ENCODE data around the gene PDE12. TPM values are rescaled to one million over a fixed set of nuclear protein-coding genes. Genes with fewer than 3 reads are reported as not detected.
A peak's percentile ranks its signal among the peaks of the same experiment; 100 is the strongest.

The PDE12 gene
- total RNA-seq, 2 experiments from 2014 or later, result 30.8 to 31.0 TPM

DNA sequence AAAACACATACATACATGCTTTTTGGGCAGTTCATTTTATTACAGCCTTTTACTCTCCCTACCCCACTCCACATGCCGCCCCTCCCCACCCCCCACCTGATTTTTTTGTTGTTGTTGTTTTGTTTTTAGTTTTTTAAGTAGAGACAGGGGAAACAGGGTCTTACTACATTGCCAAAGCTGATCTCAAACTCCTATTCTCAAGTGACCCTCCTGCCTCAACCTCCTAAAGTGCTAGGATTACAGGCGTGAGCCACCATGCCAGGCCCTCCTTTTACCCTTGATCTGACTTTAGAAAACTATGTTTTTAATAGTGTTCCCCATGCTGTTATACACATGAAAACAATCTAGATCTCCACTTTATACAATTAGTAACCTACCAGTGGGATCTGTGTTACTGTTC lies 14.8 kb downstream of the PDE12 start:
- peaks cover 26% of the 10 kb centered on the region for H3K36me3 Mint-ChIP-seq
- H3K4me3 Mint-ChIP-seq, result no peak overlapping the region
- no peak for DNase-seq
- peaks cover 10% of the 10 kb centered on the region for H3K4me1 Mint-ChIP-seq
- H3K27ac Mint-ChIP-seq, result no peak overlapping the region
- no peaks in the 10 kb centered on the region for H3K9me3 Mint-ChIP-seq
- no peaks in the 10 kb centered on the region for H3K27me3 Mint-ChIP-seq

DNA sequence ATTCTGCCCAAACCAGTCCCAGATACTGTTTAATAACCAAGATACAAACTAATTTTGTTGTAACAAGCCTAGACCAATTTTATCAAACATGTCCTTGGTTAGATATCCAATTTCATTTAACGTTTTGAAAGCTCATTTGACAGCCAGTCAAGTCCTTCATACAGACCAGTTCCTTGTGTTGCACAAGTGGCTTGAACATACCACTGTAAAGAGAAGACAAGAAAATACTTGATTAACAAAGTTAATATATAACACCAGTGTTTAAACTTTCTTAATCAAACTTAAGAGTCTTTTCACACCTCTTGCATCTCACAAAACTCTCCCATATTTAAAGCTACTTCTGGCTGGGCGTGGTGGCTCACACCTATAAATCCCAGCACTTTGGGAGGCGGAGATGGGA lies 16.0 kb downstream of the PDE12 start:
- Mint-ChIP-seq H3K27me3 (no peaks in the 10 kb centered on the region), H3K36me3 (peaks cover 28% of the 10 kb centered on the region), H3K9me3 (no peaks in the 10 kb centered on the region), H3K4me3 (no peak overlapping the region), H3K4me1 (peaks cover 18% of the 10 kb centered on the region), H3K27ac (no peak overlapping the region)
- no peak for DNase-seq

DNA sequence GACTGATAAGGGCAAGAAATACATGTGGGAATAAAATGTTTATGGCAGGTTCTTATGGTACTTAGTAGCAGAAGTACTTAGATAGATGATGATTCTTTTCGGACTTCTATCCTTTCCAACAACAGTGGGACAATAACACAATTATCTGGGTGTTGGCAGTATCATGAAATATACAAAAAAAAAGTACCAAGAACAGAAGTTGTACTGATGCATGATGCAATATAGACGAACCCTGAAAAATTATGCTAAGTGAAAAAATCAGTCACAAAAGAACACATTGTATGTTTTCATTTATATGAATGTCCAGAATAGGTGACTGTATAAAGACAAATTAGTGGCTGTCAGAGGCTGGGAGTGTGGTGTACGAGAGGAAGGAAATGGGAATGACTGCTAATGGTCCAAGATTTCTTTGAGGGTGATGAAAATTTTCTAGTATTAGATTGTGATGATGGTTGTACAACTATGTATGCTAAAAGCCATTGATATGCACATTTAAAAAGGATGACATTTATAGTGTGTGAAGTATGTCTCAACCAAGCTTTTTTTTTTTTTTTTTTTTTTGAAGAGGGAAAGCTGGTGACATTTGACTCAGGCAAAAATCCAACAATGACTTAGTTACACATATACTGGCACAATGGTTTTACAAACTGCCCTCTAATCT lies 20.0 kb downstream of the PDE12 start:
- Mint-ChIP-seq H3K27ac (peak overlapping the region; percentile 11), H3K36me3 (peaks cover 40% of the 10 kb centered on the region), H3K27me3 (no peaks in the 10 kb centered on the region), H3K9me3 (no peaks in the 10 kb centered on the region), H3K4me1 (peaks cover 16% of the 10 kb centered on the region), H3K4me3 (no peak overlapping the region)
- DNase-seq, result no peak

DNA sequence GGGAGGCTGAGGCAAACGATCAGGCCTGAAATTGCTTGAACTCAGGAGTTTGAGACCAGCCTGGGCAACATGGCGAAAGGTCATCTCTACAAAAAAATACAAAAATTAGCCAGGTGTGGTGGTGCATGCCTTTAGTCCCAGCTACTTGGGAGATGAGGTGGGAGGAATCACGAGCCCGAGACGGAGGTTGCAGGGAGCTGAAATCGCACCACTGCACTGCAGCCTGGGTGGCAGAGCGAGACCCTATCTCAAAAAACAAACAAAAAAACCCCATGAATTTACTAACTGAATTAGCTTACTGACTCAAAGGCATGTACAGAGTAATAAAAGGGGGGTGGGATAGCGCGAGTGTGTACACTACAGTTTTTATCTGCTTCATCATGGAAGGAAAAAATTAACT lies 21.7 kb downstream of the PDE12 start:
- H3K36me3 Mint-ChIP-seq, result peaks cover 34% of the 10 kb centered on the region

DNA sequence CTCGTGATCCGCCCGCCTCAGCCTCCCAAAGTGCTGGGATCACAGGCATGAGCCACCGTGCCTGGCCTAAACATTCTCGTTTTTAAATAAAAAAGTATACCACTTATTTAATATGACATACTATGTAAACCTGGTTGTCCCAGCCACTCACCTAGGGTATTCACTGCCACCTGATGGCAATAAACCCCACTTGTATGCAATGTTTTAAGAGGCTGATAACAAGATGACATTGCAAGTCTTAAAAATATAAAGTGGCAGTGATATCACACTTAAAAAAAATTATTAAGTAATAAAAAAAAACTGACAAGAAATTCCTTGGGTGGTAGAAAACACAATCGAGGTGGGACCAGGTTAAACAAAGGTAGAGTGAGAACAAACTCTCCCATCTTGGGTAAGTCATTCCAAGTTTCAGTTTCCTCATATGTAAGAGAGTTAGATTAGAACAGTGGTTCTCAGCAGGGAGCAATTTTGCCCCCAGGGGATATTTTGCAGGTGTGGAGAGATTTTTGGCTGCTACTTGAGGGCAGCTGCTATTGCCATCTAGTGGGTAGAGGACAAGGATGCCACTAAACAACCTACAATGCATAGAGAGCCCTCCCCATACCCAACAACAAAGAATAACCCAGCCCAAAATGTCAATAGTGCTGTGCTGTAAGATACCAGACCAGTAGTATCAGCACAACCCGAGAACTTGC lies 26.5 kb downstream of the PDE12 start:
- Mint-ChIP-seq H3K36me3 (peaks cover 22% of the 10 kb centered on the region), H3K27ac (no peak overlapping the region), H3K4me3 (no peak overlapping the region), H3K4me1 (peaks cover 28% of the 10 kb centered on the region), H3K27me3 (no peaks in the 10 kb centered on the region), H3K9me3 (no peaks in the 10 kb centered on the region)
- no peak for DNase-seq

More for the DNA sequence above, 21.7 kb downstream of the PDE12 start:
- no peak for DNase-seq
- no peaks in the 10 kb centered on the region for H3K9me3 Mint-ChIP-seq
- no peak overlapping the region for H3K27ac Mint-ChIP-seq
- H3K27me3 Mint-ChIP-seq, result no peaks in the 10 kb centered on the region
- peaks cover 16% of the 10 kb centered on the region for H3K4me1 Mint-ChIP-seq
- no peak overlapping the region for H3K4me3 Mint-ChIP-seq

DNA sequence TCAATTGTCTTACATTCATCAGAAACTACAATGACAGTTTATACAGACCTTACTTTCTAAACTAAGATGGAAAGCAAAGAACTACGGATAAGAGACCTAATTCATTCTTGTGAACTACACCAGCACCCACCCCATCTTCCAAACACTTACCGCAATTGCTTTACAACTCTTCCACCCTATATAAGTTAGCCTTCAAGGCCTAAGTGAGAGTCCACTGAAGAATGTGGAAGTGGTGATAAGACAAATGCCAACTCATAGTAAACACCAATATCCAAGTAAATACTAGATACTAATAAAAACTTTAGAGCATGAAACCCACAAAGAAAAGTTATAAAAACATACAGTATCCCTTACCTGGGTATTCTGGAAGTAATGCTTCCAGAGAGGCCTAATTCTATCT lies 27.5 kb downstream of the PDE12 start:
- DNase-seq, result no peak
- Mint-ChIP-seq H3K27ac (no peak overlapping the region), H3K27me3 (no peaks in the 10 kb centered on the region), H3K9me3 (no peaks in the 10 kb centered on the region), H3K36me3 (peaks cover 18% of the 10 kb centered on the region), H3K4me3 (no peak overlapping the region), H3K4me1 (peaks cover 30% of the 10 kb centered on the region)

DNA sequence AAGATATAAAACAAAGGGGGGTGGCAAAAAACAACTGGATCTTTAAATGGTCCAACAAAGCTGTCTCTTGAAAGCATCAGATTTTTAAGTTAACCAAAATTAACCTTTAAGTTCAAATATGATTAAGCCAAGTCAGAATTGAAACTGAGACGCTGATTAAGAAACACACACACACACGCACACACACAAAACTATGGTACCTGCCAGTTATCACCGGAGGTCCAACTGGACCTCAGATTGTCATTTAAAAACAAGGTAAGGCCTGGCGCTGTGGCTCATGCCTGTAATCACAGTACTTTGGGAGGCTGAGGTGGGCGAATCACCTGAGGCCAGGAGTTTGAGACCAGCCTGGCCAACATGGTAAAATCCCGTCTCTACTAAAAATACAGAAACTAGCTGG lies 30.7 kb downstream of the PDE12 start:
- Mint-ChIP-seq H3K27me3 (no peaks in the 10 kb centered on the region), H3K9me3 (no peaks in the 10 kb centered on the region), H3K4me3 (no peak overlapping the region), H3K36me3 (peaks cover 18% of the 10 kb centered on the region), H3K4me1 (peaks cover 37% of the 10 kb centered on the region), H3K27ac (no peak overlapping the region)
- no peak for DNase-seq

DNA sequence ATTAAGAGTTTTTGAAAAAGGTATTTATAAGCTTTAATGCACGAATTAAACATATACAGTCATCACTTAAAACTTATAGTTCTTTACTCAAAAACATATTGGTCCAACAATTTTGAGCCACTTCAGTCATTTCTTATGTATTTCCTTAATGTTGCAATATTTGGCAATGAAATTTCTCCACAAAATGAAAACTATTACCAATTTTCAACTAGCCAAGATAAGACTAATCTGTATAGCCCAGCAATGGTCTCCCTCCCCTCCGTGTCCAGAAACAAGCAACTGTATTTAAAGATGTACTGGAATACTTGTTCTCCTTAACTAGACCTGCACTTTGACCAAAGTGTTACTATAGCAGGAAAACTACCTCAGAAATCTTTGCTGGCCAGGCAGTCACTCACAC lies 31.8 kb downstream of the PDE12 start:
- H3K4me3 Mint-ChIP-seq, result no peak overlapping the region
- peaks cover 20% of the 10 kb centered on the region for H3K36me3 Mint-ChIP-seq
- H3K27ac Mint-ChIP-seq, result no peak overlapping the region
- H3K9me3 Mint-ChIP-seq, result no peaks in the 10 kb centered on the region
- H3K4me1 Mint-ChIP-seq, result peaks cover 40% of the 10 kb centered on the region
- DNase-seq, result no peak
- no peaks in the 10 kb centered on the region for H3K27me3 Mint-ChIP-seq

DNA sequence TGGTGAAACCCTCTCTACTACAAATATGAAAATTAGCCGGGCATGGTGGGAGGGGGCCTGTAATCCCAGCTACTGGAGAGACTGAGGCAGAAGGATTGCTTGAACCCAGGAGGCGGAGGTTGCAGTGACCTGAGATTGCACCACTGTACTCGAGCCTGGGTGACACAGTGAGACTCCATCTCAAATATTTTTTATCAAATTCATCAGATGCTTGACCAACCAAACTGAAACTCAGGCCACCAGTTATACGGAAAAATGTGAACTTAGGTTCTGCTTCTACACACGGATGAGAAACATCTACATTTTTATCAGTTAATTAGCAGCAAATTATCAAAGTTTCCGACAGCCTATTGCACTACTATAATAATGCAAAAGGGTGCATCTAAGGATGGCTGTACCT lies 36.2 kb downstream of the PDE12 start:
- no peaks in the 10 kb centered on the region for H3K9me3 Mint-ChIP-seq
- H3K4me3 Mint-ChIP-seq, result no peak overlapping the region
- no peaks in the 10 kb centered on the region for H3K27me3 Mint-ChIP-seq
- no peak for DNase-seq
- H3K27ac Mint-ChIP-seq, result no peak overlapping the region
- peaks cover 33% of the 10 kb centered on the region for H3K36me3 Mint-ChIP-seq
- peaks cover 41% of the 10 kb centered on the region for H3K4me1 Mint-ChIP-seq

DNA sequence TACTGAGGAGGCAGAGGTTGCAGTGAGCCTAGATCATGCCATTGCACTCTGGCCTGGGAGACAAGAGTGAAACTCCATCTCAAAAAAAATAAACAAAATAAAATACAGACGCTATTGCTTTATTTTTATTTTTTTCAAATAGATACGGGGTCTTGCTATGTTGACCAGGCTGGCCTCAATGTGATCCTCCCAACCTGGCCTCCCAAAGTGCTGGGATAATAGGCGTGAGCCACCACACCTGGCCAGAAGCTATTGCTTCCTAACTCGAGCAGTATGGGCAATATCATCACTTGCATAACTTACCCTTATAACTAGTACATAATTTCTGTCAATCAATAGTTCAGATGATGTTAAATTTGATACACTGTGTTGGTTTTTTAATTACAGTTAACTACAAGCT lies 38.1 kb downstream of the PDE12 start:
- peak overlapping the region; percentile 94 for H3K4me3 Mint-ChIP-seq
- no peaks in the 10 kb centered on the region for H3K27me3 Mint-ChIP-seq
- no peak overlapping the region for H3K27ac Mint-ChIP-seq
- H3K4me1 Mint-ChIP-seq, result peaks cover 41% of the 10 kb centered on the region
- no peak for DNase-seq
- H3K9me3 Mint-ChIP-seq, result no peaks in the 10 kb centered on the region
- peaks cover 36% of the 10 kb centered on the region for H3K36me3 Mint-ChIP-seq

DNA sequence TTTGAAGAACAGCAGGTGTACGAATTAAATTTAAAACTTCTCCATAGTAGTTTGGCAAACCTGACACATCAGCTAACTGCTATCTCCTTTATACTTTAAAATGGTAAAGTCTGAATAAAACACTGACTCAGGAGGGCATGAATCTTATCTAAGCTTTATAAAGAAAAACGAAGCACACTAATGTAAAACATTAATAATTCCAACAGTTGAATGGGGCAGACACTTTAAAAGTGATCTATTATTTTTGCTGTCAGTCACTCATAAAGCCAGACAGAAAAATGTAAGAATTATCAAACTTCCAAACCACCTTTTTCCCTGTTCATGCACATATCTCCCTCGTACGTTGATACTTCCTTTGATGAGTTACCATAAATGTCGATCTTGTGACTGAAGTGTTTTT lies 38.5 kb downstream of the PDE12 start:
- peak overlapping the region; percentile 94 for H3K4me3 Mint-ChIP-seq
- no peaks in the 10 kb centered on the region for H3K9me3 Mint-ChIP-seq
- peaks cover 36% of the 10 kb centered on the region for H3K36me3 Mint-ChIP-seq
- H3K27ac Mint-ChIP-seq, result no peak overlapping the region
- H3K4me1 Mint-ChIP-seq, result peaks cover 44% of the 10 kb centered on the region
- no peak for DNase-seq
- H3K27me3 Mint-ChIP-seq, result no peaks in the 10 kb centered on the region

DNA sequence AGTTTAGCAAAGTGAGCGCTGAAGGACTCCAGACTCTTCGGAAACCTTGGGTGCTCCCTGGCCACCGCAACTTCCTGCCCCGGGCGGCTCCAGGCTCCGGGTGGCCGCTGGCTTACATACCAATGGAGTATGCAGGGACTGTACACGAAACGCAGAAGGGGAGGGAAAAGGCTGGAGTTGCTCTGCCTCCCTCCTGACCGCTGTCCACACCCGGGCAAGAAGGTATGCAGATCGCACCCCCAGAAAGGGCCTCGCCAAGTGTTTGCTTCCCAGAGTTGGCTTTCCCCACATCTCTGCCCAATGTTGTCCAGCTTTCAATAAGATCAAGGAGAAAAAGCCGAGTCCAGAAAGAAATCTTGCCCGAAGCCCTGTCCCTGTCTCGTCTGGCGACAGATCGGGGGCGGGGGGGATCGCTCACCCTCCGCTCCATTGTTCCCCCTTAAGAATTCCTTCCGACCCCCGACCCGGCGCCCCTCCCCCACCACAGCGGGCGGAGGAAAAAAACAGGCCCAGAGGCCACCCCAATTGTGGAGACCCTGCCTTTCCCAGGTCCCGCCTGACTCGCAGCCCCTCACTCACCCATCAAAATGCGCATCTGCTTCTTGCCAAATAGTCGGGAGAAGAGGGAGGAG lies 40.5 kb downstream of the PDE12 start:
- H3K9me3 Mint-ChIP-seq, result no peaks in the 10 kb centered on the region
- H3K27ac Mint-ChIP-seq, result peak overlapping the region; percentile 100
- peak overlapping the region; percentile 94 for H3K4me3 Mint-ChIP-seq
- H3K27me3 Mint-ChIP-seq, result no peaks in the 10 kb centered on the region
- H3K4me1 Mint-ChIP-seq, result peaks cover 40% of the 10 kb centered on the region
- peaks cover 34% of the 10 kb centered on the region for H3K36me3 Mint-ChIP-seq
- peak; percentile 64 for DNase-seq

DNA sequence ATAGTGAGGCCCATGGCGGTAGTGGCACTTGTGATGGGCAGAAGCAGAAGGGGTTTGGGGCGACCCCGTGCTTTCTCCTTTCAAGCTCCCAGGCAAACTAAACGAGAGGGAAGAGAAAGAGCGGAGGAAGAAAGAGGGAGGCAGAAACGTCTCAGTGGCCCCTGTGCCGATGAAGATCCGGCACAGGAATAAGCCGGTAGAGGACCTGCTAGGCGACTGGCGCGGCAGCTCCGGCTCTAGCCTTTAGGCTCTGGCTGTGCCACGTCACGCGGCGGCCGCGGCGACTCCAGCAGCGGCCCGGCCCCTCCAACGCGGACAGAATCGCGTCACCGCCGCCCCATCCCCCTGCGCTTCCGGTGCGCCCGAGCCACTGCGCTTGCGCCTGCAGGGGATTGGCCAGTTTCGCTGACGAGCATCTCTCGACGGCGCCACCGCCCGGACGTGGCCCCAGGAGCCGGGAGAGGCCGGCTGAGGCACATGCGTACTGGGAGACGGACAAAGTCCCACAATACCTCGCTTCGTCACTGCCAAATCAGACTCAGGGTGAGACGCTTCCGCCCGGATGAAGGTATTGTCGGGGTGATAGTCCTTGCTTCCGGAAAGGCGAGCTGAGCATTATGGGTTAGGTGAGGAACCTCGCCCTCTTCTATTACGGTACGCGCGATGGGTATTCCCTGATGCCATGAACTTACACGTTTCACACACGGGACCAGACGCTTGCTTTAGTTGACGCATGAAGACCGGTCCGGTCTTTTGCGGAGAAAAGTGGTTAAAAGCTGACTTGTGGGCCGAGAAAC lies 41.3 kb downstream of the PDE12 start, which contains the start of gene ARF4:
TSS of gene ARF4 (minus strand) at position 218 of the 797 bp plus-strand sequence. CDS start at position 14, 204 bp downstream.
- DNase-seq, result peak; percentile 100
- Mint-ChIP-seq H3K27ac (peak within 1 kb of the TSS; percentile 100), H3K27me3 (no peaks in the 10 kb centered on the region), H3K9me3 (no peaks in the 10 kb centered on the region), H3K4me3 (peak within 1 kb of the TSS; percentile 94), H3K4me1 (peaks cover 35% of the 10 kb centered on the region), H3K36me3 (peaks cover 34% of the 10 kb centered on the region)

DNA sequence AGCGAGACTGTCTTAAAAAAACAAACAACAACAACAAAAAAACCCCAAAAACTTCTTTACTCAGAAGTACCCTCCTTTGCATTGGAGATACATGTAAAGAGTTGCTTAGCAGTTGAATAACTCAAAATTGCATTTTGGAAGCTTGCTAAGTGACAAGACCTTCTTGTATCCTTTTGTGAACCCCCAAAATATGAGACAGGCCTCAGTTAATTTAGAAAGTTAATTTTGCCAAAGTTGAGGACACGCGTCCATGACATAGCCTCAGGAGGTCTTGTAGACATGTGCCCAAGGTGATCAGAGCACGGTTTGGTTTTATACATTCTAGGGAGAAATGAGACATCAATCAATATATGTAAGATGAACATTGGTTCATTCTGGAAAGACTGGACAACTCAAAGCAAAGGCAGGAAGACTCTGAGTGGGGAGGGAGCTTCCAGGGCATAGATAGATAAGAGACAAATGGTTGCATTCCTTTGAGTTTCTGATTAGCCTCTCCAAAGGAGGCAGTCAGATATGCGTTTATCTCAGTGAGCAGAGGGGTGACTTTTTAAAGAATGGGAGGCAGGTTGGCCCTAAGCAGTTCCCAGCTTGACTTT lies 42.8 kb downstream of the PDE12 start:
- Mint-ChIP-seq H3K4me1 (peaks cover 26% of the 10 kb centered on the region), H3K36me3 (peaks cover 34% of the 10 kb centered on the region), H3K27me3 (no peaks in the 10 kb centered on the region), H3K27ac (peak overlapping the region; percentile 100), H3K4me3 (peak overlapping the region; percentile 94), H3K9me3 (no peaks in the 10 kb centered on the region)
- DNase-seq, result no peak

Measured in activated naive CD8-positive, alpha-beta T cell treated with anti-CD3 and anti-CD28 coated beads for 36 hours (primary cell).